Thyroid gland (tissue), 4 donors: ENCODE measurements around the gene WDR37. TPM values are rescaled to one million over a fixed set of nuclear protein-coding genes. Genes with fewer than 3 reads are reported as not detected.
"Not testable (repeated sequence)": the region's sequence is repeated elsewhere in the genome, so short reads cannot be mapped to it uniquely, and the experiment has no call there.

Source experiments
- DNase-seq, 2 donors: peaks; one replicate each; pipeline ENCODE4 v3.0.0-alpha.2; 2019
- H3K27ac ChIP-seq, 3 donors: fragments of 200-600 bp; sonication (generic); 1 replicate in 2 of 3; 2 replicates in 1 of 3; pipeline ENCODE4 v1.5.1; 2016 to 2019; ENCODE audit warnings: mild to moderate bottlenecking in 1 of 3, moderate library complexity in 1 of 3
- H3K27me3 ChIP-seq: fragments of 200-600 bp; sonication (generic); one replicate; pipeline ENCODE4 v1.5.1; 2019
- H3K36me3 ChIP-seq, 2 donors: fragments of 200-600 bp; sonication (generic); one replicate each; pipeline ENCODE4 v1.5.1; 2016 to 2019
- H3K4me1 ChIP-seq, 2 donors: fragments of 200-600 bp; sonication (generic); one replicate each; pipeline ENCODE4 v1.5.1; 2017 to 2019
- H3K4me3 ChIP-seq, 3 donors: fragments of 200-600 bp; sonication (generic); replicated peaks in 1 of 3; 1 replicate in 2 of 3; 2 replicates in 1 of 3; pipeline ENCODE4 v1.5.1; 2016; ENCODE audit warnings: mild to moderate bottlenecking in 1 of 3
- H3K9me3 ChIP-seq: fragments of 200-600 bp; sonication (generic); one replicate; pipeline ENCODE4 v1.5.1; 2017
- CTCF ChIP-seq, 6 experiments: fragments of 200-600 bp in 3 of 6; fragments of 450-650 bp in 3 of 6; sonication (generic) in 3 of 6; IDR thresholded peaks; one replicate each; pipeline ENCODE4 v1.5.1; 2016 to 2019; ENCODE audit warnings: antibody characterized with exemption in 6 of 6, mild to moderate bottlenecking in 2 of 6, inconsistent platforms in 1 of 6, moderate library complexity in 1 of 6
- POLR2A ChIP-seq, 2 donors: fragments of 450-650 bp; IDR thresholded peaks; one replicate each; pipeline ENCODE4 v1.6.1; 2017; ENCODE audit warnings: antibody characterized with exemption in 2 of 2, mild to moderate bottlenecking in 2 of 2, moderate library complexity in 1 of 2
- WGBS, 2 donors: methylation state at CpG; one replicate each; pipeline ENCODE4 v1.1.5; 2017; 5-methylcytosine and 5-hydroxymethylcytosine counted together
- intact Hi-C: fragments of 100-400 bp; cut with DNase I; formaldehyde crosslinking; loops from one replicate; pipeline ENCODE4 v1.15.1; 2023
- total RNA-seq, 4 donors: library from RNA; depleted of rRNA; stranded (reverse); fragments of >200 nt; gene quantifications; one replicate each; pipeline ENCODE4 v1.2.3, GENCODE V29; 2016

WDR37 gene
- total RNA-seq, 4 donors from 2014 or later, result 15.2 to 26.3 (median 16.4) TPM

DNA sequence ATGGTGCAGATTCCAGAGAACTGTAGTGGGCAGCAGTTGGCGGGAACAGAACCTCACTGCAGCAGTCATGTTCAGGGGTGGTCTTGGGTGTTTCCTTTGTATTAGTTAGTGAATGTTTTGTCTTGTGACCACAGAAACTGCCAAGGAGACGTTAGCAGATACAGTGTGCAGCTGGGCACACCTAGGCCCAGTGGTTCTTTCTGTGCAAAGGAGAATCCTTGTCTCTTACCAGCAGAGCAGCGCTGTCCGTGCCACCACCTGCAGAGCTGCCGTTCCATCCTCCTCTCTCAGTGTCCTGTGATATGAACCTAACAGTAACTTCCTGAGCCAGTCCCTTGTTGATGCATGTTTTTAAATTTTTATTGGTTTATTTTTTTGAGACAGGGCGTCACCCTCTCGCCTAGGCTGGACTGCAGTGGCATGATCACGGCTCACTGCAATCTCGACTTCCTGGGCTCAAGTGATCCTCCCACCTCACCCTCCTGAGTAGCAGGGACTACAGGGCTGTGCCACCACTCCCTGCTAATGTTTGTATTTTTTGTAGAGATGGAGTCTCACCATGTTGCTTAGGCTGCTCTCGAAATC, 60.6 kb downstream of the WDR37 start:
- H3K9me3 ChIP-seq, result no peaks in the 10 kb centered on the region
- H3K27ac ChIP-seq, result no peak overlapping the region
- intact Hi-C loops, result no loop called here
- TF ChIP-seq POLR2A (IDR thresholded peaks at IDR 0.05) (no peak), CTCF (IDR thresholded peaks at IDR 0.05) (no peak)
- 95 to 96% methylated on average over 10 of the region's 10 CpGs for WGBS, 2 donors
- no peaks in the 10 kb centered on the region for H3K27me3 ChIP-seq
- no peak for DNase-seq
- no peak overlapping the region for H3K4me3 ChIP-seq
- H3K36me3 ChIP-seq, result peaks cover 18 to 29% of the 10 kb centered on the region in 2 donors
- H3K4me1 ChIP-seq, result peaks cover 0 to 6% of the 10 kb centered on the region in 2 donors

DNA sequence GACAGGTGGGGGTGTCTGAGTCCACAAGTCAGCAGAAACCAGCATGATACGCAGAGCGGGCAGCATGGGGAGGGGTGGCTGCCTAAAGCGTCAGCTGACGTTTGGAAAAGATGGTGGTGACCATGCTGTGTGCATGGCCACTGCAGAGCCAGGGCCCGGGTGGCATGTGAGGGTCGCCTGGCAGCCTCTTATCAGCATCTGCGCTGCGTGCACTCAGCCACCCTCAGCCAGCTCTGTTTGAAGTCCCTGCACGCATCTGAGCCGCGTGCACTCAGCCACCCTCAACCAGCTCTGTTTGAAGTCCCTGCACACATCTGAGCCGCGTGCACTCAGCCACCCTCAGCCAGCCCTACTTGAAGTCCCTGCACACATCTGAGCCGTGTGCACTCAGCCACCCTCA, 61.5 kb downstream of the WDR37 start:
- no peaks in the 10 kb centered on the region for H3K9me3 ChIP-seq
- DNase-seq, result no peak
- WGBS, 2 donors, result 84 to 98% methylated on average over 4 to 13 of the region's 14 CpGs
- TF ChIP-seq CTCF (IDR thresholded peaks at IDR 0.05) (no peak), POLR2A (IDR thresholded peaks at IDR 0.05) (no peak)
- H3K4me3 ChIP-seq, result no peak overlapping the region
- H3K27ac ChIP-seq, result no peak overlapping the region
- H3K27me3 ChIP-seq, result no peaks in the 10 kb centered on the region
- intact Hi-C loops, result no loop called here
- peaks cover 18 to 29% of the 10 kb centered on the region in 2 donors for H3K36me3 ChIP-seq
- H3K4me1 ChIP-seq, result peaks cover 0 to 6% of the 10 kb centered on the region in 2 donors

- H3K27ac ChIP-seq, H3K9me3 ChIP-seq, intact Hi-C loops, H3K4me3 ChIP-seq, H3K27me3 ChIP-seq, H3K4me1 ChIP-seq: not testable (repeated sequence)
- peak; percentile 45 to 46 for DNase-seq
- peaks cover 18 to 29% of the 10 kb centered on the region in 2 donors for H3K36me3 ChIP-seq
- 52 to 64% methylated on average over 6 of the region's 6 CpGs for WGBS, 2 donors
Observed at GRCh38 chr10:1118318-1118717, 62.1 kb downstream of the WDR37 start.

GRCh38 chr10:1119027-1119426, 62.8 kb downstream of the WDR37 start:
- TF ChIP-seq CTCF (IDR thresholded peaks at IDR 0.05), result no peak
- no peak for TF ChIP-seq POLR2A (IDR thresholded peaks at IDR 0.05)
- no peaks in the 10 kb centered on the region for H3K27me3 ChIP-seq
- H3K4me1 ChIP-seq, result peaks cover 0 to 6% of the 10 kb centered on the region in 2 donors
- DNase-seq, result no peak
- no peak overlapping the region for H3K4me3 ChIP-seq
- H3K36me3 ChIP-seq, result peaks cover 18 to 29% of the 10 kb centered on the region in 2 donors
- no peaks in the 10 kb centered on the region for H3K9me3 ChIP-seq
- WGBS, 2 donors, result 80 to 87% methylated on average over 8 of the region's 8 CpGs
- intact Hi-C loops, result no loop called here
- H3K27ac ChIP-seq, result no peak overlapping the region

DNA sequence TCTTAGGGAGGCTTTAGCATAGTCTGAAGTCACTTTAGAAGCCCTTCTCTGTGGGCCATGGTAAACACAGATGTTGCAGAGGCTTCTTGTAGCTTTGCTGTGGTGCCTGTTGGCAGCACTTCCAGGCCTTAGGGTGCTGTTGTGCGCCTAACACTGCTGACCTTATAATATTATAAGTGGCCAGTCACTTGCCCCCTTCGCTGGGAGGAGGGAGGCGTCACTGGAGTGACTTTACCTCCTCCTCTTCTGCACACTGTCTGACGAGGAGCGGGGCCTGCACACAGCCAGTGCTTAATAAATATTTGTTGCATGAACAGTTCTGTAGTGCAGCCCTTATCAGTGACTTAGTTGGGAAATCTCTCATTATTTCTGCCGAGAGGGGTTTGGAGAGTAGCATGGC, 63.3 kb downstream of the WDR37 start:
- H3K9me3 ChIP-seq, result no peaks in the 10 kb centered on the region
- DNase-seq, result no peak
- WGBS, 2 donors, result 96 to 97% methylated on average over 6 of the region's 6 CpGs
- H3K27me3 ChIP-seq, result no peaks in the 10 kb centered on the region
- H3K4me3 ChIP-seq, result no peak overlapping the region
- no peak overlapping the region for H3K27ac ChIP-seq
- H3K4me1 ChIP-seq, result peaks cover 0 to 6% of the 10 kb centered on the region in 2 donors
- TF ChIP-seq CTCF (IDR thresholded peaks at IDR 0.05), result no peak
- no peak for TF ChIP-seq POLR2A (IDR thresholded peaks at IDR 0.05)
- peaks cover 17 to 25% of the 10 kb centered on the region in 2 donors for H3K36me3 ChIP-seq
- intact Hi-C loops, result no loop called here
